Stimulated activated CD8-positive, alpha-beta memory T cell treated with anti-CD3 and anti-CD28 coated beads, Interleukin-12 subunit alpha, Interleukin-12 subunit beta, amount 100 ng/mL, for 1 hour (primary cell): Measurements from ENCODE around the gene ARTN.

Experiments used
- DNase-seq: peaks from one replicate; pipeline ENCODE4 v3.0.0-alpha.2; 2020; ENCODE audit warnings: low read depth

ARTN gene, protein sequence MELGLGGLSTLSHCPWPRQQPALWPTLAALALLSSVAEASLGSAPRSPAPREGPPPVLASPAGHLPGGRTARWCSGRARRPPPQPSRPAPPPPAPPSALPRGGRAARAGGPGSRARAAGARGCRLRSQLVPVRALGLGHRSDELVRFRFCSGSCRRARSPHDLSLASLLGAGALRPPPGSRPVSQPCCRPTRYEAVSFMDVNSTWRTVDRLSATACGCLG

DNA sequence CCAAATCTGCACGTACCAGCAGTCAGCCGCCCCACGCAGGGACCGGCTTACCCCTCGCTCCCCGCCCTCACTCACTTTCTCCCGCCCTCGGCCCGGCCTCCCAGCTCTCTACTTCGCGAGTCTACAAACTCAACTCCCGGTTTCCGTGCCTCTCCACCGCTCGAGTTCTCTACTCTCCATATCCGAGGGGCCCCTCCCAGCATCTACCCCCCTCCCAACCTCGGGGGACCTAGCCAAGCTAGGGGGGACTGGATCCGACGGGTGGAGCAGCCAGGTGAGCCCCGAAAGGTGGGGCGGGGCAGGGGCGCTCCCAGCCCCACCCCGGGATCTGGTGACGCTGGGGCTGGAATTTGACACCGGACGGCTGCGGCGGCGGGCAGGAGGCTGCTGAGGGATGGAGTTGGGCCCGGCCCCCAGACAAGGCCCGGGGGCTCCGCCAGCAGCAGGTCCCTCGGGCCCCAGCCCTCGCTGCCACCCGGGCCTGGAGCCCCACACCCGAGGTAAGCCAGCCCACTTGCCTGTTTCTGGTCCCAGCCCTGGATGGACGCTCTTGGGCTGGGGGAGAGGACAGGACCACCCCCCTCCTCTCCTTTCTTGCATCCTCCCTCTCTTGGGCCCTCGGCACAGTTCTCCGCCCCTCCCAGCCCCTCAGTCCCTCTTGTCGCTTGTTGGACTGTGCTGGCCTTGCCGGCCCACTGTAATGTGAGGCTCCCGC lies at the start of gene ARTN:
TSS of gene ARTN (plus strand) at position 416 of the 715 bp plus-strand sequence. CDS start 1,856 bp downstream, outside the sequence.
- DNase-seq, result no peak

DNA sequence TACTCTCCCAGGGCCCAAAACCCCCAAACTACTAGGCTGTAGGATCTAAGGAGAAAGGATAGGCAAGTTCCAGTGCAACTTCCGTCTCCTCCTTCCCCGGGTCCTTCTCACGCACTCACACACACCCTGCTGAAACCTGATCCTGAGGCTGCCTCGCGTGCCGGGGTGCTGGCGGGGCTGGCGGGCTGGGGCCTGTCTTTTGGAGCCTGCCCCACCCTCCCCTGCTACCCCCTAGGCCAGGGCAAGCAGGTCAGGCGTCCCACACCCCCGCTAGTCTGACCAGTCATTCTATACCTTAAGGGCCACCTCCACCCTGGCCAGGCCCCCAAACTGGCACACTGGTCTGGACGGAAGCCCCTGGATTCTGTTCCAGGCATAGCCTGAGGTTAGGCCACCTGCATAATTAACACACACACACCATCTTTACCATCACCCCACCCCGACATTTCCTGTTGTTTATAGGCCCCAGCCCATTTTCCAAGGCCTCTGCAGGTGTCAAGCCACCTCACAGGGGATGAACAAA lies 48.3 kb upstream of the ARTN start:
- DNase-seq, result no peak

DNA sequence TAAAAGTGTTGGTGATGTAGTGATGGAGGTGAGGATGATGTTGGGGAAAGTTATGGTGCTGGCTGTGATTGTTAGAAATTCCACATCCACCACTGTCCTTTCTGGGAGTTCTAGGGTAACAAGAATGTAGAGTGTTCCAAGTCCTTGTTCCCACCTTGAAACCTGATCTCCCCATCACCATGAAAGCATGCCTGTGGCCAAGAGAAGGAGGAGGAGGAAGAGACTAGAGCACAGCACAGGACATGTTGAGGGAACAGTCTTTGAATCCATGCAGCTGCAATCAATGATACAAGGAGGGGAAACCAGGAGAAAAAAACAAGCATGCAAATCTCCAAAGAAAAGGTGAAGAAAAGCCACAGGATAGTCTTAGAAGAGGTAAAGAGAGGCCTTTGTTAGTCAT lies 45.9 kb upstream of the ARTN start:
- DNase-seq, result no peak

DNA sequence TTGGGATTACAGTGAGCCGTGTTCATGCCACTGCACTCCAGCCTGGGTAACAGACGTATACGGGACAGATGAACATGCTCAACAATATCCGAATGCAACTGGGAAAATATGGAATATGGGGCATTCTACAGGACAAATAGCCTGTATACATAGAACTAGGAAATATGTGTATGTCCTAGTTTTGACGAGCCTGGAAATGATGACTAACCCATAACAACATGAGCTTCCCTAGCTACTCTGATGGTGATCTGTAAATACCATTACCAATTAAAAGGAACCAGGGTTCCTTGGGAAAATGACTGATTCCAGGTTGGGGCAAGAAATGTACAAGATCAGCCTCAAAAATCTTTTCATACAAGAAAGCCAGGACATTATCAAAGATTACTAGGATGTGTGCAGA lies 42.8 kb upstream of the ARTN start:
- no peak for DNase-seq

DNA sequence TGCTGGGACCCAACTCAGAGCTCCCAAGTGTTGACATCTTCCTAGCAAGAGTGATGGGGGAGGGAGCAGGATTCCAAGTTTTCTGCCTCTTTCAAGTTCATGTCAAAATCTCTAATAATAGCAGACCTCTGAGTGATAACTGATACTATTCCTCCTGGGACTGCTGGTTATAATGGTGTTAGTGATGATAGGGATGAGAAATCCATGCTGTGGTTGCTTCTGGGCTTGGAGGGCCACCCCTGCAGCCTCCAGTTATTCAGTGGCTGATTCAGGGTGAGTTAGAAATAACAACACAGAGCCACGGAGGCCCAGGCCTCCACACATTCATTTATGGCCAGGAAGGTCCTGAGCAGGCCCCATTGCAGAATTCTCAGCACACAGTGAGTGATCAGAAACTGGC lies 40.6 kb upstream of the ARTN start:
- no peak for DNase-seq

DNA sequence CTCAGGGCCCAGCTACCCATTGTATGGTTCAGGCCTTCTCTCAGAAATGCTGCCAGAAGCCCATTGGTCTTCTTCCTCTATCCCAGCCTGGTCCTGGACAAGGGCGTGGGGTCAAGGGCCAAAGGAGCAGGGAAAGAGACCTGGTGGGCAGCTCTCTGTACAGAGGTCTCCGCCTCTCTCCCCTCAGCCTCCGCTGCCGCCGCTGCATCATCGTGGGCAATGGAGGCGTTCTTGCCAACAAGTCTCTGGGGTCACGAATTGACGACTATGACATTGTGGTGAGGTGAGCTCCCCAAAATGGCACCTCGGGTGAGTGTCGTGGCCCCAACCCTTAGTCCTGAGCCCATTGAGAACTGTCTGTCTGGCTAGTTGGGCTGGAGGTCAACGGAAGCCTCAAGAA lies 34.6 kb upstream of the ARTN start:
- DNase-seq, result no peak

DNA sequence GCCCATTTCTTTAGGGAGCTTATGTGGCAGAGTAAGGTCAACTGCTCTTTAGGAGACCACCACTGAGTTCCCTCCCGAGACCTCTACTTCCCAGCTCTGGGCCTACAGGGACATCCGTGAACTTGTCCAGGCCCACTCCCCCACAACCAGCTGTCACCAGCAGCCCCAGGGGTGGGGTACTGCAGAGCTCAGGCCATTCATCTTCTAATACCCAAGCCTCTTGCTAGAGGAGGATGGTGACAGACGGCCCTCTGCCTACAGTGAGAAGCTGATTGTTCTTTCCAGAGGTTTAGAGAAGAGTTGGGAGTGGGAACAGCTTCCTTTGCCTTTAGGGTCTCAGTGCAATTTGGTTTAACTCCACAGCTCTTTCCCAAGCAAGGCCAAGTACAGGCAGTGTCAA lies 33.2 kb upstream of the ARTN start:
- no peak for DNase-seq

DNA sequence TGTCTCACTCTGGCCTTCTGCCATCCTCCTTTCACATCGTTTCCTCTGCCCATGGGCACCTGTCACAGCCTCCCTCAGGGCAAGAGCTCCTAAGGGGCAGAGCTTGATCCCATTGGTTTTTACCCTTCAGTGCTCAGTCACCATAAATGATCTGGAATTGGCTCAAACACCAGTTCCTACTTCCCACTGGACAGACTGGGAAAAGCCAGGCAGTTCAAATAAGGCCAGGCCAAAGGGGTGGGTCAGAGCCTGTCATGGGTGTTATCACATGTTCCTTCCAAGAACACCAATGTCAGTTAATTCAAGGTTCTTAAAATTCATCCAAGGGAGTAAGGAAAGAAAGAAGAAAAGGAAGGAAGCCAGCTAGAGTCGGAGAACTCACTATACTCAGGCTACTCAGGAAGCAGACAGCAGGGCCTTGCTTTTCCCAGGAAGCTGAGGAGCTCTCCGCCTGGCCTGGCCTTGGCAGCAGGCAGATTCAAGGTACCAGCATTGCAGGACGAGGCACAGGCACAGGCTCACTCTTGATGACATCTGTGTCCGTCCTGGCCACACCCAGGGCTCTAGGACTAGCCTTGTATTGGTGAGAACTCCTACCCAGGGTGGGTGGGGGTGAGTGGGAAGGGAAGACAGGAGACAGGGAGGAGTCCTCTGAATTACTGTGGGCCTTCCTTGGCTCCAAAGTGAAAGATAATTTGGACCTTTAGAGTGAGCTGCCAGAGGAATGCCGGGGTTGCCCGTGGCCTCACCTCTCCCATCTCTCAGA lies 32.2 kb upstream of the ARTN start:
- no peak for DNase-seq

DNA sequence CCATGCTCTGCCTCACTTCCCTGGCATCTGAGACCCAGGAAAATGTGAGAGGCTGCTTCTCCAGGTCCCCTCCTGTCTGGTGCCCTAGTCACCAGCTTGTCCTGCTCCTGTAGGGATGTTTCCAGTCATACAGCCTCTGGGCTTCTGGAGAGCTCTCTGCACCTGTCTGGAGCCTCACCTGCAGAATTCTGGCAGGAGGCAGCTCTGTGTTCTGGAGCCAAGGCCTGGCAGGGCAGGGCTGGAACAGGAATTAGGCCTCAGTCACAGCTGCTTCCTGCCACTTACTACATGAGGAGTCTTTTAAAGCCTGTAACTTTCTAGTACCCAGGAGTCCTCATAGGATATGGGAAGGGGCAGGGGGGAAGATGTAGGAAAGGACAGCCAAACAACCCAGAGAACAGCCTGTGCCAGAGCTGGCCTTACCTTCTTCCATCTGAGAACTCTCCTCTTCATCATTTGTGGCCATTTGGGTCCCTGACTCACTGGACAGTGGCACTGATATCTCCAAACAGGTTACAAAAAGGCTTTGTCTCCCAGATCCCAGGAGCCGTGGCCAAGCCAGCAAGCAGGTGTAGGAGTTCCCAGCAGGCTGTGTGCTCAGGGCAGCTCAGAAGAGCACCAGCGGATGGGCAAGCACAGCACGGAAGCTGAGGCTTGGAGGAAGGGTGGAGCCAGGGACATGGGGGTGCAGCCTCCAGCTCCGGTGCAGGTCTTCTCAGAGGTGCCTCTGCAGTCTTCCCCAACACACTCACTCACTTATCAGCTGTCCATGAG lies 31.4 kb upstream of the ARTN start:
- DNase-seq, result no peak

DNA sequence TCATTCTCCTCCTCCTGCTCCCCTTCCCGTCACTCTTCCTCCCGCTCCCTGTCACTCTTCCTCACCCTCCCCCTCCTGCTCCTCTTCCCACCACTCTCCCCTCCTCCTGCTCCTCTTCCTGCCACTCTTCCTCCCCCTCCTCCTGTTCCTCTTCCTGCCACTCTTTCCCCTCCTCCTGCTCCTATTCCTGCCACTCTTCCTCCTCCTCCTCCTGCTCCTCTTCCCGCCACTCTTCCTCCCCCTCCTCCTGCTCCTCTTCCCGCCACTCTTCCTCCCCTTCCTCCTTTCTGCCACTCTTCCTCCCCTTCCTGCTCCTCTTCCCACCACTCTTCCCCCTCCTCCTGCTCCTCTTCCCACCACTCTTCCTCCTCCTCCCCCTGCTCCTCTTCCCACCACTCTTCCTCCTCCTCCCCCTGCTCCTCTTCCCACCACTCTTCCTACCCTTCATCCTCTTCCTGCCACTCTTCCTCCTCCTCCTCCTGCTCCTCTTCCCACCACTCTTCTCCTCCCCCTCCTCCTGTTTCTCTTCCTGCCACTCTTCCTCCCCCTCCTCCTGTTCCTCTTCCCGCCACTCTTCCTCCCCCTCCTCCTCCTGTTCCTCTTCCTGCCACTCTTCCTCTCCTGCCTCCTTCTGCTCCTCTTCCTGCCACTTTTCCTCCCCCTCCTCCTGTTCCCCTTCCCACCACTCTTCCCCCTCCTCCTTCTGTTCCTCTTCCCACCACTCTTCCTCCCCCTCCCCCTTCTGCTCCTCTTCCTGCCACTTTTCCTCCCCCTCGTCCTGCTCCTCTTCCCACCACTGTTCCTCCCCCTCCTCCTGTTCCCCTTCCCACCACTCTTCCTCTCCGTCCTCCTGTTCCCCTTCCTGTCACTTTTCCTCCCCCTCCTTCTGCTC lies 28.7 kb upstream of the ARTN start:
- DNase-seq, result no peak

DNA sequence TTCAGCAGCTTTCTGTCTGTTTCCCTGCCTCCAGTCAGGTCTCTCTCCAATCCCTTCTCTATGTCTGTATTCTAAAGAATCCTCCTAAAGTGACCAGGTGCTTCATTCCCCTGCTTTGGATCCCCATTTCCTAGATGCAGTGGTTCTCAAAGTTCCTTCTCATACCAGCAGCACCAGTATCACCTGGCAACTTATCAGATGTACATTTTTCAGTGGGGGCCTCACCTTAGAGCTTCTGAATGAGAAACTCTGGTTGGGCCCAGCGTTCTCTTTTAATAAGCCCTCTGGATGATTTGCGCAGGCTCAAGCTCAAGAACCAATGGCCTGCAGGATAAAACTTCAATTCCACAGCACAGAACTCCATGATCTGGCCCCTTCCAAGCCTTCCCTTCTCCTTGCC lies 25.4 kb upstream of the ARTN start:
- no peak for DNase-seq

DNA sequence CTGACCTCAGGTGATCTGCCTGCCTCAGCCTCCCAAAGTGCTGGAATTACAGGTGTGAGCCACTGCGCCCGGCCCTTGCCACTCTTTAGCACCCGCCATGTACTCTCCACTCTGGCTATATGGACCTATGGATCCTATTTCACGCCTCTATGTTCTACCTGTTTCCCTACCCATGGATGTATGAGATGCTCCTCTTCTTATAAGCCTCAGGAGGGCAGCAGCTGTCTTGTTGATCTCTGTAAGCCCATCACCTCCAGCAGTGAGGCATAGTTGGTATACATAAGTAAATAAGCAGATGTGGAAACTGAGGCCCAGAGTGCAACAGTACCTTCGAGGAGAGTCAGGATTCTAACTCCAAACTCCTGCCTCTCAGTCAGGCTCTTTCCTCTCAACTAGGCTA lies 24.7 kb upstream of the ARTN start:
- no peak for DNase-seq

DNA sequence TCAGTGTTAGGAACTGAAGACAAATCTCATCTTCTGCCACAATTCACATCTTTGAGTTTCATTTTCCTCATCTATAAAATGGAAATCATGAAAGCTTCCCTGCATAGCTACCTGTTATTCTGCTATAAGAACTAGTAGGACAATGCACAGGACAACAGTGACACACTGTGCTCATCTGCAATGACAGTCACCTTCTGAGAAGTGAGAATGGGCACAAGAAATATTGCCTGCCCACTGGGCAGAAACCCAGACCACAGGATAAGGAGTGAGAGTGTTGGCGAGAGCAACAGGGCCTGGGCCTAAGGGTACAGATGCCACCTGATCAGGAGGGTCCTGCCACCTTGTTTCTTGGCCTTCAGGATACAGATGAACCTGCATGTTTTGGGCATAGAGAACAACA lies 23.3 kb upstream of the ARTN start:
- no peak for DNase-seq

DNA sequence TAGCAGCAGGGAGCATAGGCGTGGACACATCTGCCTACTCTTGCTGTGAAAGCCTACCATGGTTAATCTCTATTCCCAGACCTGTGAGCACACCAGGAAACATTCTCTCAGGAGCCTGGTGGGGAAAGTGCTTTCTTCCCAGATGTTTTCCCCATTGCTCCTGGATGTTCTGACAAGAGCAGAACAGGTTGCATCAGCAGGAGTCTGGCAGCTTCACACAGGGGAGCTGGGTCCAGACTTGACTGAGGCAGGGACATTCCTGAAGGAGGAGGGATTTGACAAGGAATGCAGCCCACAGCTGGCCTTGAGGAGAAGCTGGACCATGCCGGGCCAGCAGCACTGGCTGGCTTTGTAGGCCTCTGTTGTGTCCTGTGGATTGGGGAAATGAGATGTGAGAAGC lies 21.0 kb upstream of the ARTN start:
- no peak for DNase-seq

DNA sequence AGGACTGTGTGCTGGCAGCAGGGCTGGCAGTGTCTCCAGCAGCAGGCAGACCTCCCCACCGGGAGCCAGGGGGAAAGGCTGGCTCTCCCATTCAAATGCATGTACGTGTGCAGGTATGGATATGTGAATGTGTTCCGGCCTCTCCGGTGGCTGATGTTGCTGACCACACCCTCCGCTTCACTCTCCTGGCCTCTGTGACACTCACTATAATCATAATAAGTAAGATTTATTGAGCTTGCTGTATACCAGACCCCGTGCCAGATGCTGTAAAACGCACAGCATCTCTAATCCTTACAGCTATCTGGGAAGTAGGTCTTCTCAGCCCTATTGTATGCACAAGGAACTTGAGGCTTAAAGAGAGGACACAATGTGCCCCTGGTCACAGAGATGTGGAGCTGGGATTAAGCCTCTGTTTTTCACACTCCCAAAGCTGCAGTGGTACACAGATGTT lies 20.5 kb upstream of the ARTN start:
- no peak for DNase-seq

DNA sequence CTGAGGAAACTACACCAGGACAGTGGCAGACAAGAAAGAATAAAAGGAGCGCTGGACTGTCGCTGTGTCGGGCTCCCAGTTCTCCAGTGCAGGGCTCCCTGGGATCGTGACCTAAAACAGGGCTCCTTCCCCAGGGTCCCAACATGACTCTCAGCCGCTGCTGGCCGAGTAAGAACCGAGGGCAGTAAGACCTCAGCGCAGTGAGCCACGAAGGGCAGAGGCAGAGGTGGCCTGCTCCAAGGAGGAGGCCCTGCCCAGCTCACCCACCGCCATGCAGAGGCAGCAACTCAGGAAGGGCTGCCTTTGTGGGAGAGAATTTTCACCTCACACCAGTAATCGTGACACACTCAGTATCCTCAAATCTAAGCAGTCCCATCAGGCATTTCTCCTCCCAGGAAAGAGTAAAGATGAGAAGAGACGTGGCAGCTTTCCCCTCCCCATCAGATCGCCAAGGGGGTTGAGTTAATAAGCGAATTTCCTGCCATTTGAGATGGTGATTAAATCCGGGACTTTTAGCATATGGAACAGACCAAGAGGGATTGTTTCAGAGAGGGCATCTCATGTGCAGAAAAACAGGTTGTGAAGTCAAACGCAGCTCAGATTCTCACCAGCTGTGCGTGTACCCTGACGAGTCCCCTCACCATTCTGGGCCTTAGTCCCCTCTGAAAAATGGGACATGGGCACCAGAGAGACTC lies 19.8 kb upstream of the ARTN start:
- no peak for DNase-seq

DNA sequence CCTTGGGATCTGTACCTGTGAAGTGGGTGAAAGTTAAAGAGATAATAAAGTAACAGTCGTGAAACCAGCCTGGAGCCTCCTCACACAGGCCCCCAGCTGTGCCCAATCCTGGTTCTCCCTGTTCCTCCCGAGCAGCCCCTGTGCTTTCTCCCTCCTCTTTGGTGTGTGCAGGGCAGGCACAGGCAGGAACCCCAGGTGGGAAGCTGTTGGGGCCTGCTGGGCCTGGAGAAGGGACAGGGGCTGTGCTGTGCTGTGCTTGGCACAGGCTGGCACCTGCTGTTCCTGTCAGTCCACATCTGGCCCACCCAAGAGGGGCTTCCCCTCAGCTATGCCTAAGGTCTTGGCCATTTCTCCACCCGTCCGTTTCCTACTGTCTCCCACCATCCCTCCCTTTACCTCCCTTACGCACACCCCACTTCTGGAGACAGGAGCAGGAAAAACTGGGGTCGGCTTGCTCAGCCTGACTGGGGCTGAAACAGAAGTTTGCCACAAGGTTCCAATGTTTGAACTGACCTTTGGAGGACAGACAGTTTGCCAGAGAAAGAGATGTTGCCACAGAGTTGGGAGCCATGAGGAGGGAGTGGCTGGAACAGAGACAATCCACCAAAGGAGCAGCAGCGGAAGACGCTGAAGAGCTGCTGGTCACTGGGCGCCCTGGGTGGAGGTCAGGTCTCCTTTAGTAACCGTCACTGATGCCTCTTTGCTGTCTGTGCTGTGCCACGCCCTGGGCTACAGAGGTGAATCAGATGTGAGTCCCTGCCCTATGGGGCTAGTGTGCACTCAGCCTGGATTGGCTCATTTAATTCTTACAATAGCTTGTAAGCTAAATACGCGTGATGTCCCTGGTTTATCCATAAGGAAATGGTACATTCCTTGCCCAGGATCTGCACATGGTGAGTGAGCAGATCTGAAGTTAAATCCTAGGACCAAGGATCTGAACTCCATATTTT lies 18.8 kb upstream of the ARTN start:
- no peak for DNase-seq

DNA sequence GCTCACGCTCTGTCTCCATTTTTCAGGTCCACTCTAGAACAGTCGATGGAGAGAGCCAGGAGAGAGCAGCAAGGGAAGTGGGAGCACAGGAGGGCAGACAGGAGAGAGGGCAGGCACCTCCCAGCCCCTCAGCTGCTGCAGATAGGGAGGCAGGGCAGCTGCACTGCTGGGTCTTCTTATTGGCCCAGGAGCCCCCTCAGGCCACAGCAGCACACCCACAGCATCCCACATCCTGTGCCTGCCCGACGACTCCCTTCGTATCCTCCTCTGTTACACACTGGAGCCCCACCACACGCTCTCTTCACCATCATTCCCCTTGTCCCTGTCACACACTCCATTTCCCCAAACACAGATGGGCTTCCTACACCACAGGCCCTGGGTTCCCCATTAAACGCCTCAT lies 13.7 kb upstream of the ARTN start:
- no peak for DNase-seq

DNA sequence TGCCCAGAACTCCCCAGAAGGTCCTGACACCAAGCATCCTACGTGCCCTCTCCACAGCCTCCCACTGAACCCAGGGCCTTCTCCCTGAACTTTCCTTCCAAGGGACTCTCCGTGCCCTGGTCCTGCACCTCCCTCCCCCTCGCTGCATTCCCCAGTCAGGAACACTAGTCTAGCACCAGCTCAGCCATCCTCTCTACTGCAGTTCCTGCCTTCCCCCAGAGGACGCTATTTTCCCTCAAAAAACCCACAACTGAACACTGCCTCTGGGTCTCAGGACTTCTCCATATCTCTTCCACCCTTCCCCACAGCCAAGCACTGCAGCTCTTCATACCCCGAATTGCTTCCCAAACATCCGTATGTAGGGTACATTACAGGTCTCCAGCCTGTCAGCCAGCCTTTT lies 12.6 kb upstream of the ARTN start:
- no peak for DNase-seq
